Body of pancreas (tissue), 4 donors: Measurements from ENCODE around the gene C1QL2. TPM values are rescaled to one million over a fixed set of nuclear protein-coding genes. Genes with fewer than 3 reads are reported as not detected.
A peak's percentile ranks its signal among the peaks of the same experiment; 100 is the strongest.

Source experiments
- ATAC-seq: fragments of 150-250 bp; one replicate; pipeline ENCODE4 v1.9.1; 2016
- DNase-seq, 4 donors: peaks; one replicate each; pipeline ENCODE4 v3.0.0-alpha.2; 2019
- H3K27ac ChIP-seq, 4 donors: fragments of 200-600 bp; sonication (generic); 1 replicate in 3 of 4; 2 replicates in 1 of 4; pipeline versions ENCODE4 v1.5.1 to v1.6.1; 2016 to 2019; ENCODE audit warnings: mild to moderate bottlenecking in 1 of 4, mixed read lengths in 1 of 4, moderate library complexity in 1 of 4
- H3K27me3 ChIP-seq, 2 donors: fragments of 200-600 bp; sonication (generic); one replicate each; pipeline ENCODE4 v1.6.0; 2016; ENCODE audit warnings: mild to moderate bottlenecking in 1 of 2
- H3K36me3 ChIP-seq, 2 donors: fragments of 200-600 bp; sonication (generic); replicated peaks in 1 of 2; 2 replicates each; pipeline ENCODE4 v1.5.1; 2016; ENCODE audit warnings: low read depth in 2 of 2; ENCODE audit not compliant: insufficient read depth in 1 of 2
- H3K4me1 ChIP-seq: fragments of 200-600 bp; sonication (generic); one replicate; pipeline ENCODE4 v1.6.0; 2016
- H3K4me3 ChIP-seq, 2 donors: fragments of 200-600 bp; sonication (generic); 1 replicate in 1 of 2; 2 replicates in 1 of 2; pipeline ENCODE4 v1.5.1; 2016 to 2019
- H3K9me3 ChIP-seq, 3 donors: fragments of 200-600 bp; sonication (generic); 1 replicate in 2 of 3; 2 replicates in 1 of 3; pipeline ENCODE4 v1.5.1; 2016
- CTCF ChIP-seq, 7 experiments: fragments of 450-650 bp in 4 of 7; fragments of 200-600 bp in 3 of 7; sonication (generic) in 3 of 7; IDR thresholded peaks; one replicate each; pipeline ENCODE4 v1.5.1; 2016 to 2019; ENCODE audit warnings: antibody characterized with exemption in 7 of 7
- POLR2A ChIP-seq, 3 donors: fragments of 450-650 bp; IDR thresholded peaks; one replicate each; pipeline ENCODE4 v1.6.1; 2016; ENCODE audit warnings: antibody characterized with exemption in 3 of 3, mild to moderate bottlenecking in 2 of 3
- WGBS, 2 donors: methylation state at CpG; one replicate each; pipeline ENCODE4 v1.1.5; 2017; 5-methylcytosine and 5-hydroxymethylcytosine counted together
- intact Hi-C: fragments of 100-400 bp; cut with DNase I; formaldehyde crosslinking; loops from one replicate; pipeline ENCODE4 v1.15.1; 2023
- total RNA-seq, 2 donors: library from RNA; depleted of rRNA; stranded (reverse); fragments of >200 nt; gene quantifications; one replicate each; pipeline ENCODE4 v1.1.0, GENCODE V29; 2016

Gene C1QL2
- total RNA-seq, 2 donors from 2014 or later = 1.0 TPM; not detected in 1

GRCh38 chr2:119144806-119145205, 13.7 kb downstream of the C1QL2 start:
- Histone ChIP-seq H3K9me3 (no peaks in the 10 kb centered on the region), H3K27ac (no peak overlapping the region), H3K27me3 (no peaks in the 10 kb centered on the region), H3K4me3 (no peak overlapping the region), H3K4me1 (peaks cover 14% of the 10 kb centered on the region), H3K36me3 (no peaks in the 10 kb centered on the region)
- intact Hi-C loops = no loop called here
- 96 to 98% methylated on average over 4 to 5 of the region's 5 CpGs for WGBS, 2 donors
- TF ChIP-seq CTCF (IDR thresholded peaks at IDR 0.05) (no peak), POLR2A (IDR thresholded peaks at IDR 0.05) (no peak)
- DNase-seq (no peak), ATAC-seq (no peak)

- TF ChIP-seq POLR2A (IDR thresholded peaks at IDR 0.05) = no peak
- TF ChIP-seq CTCF (IDR thresholded peaks at IDR 0.05) = no peak
- intact Hi-C loops = no loop called here
- DNase-seq = peak; percentile 52 to 69 (median 62)
- Histone ChIP-seq H3K36me3 (no peaks in the 10 kb centered on the region), H3K4me3 (no peak overlapping the region), H3K27me3 (no peaks in the 10 kb centered on the region), H3K9me3 (no peaks in the 10 kb centered on the region), H3K4me1 (peaks cover 14% of the 10 kb centered on the region), H3K27ac (no peak overlapping the region)
- peak; percentile 70 for ATAC-seq
- WGBS, 2 donors = 14 to 16% methylated on average over 11 of the region's 11 CpGs
These were observed 15.7 kb downstream of the C1QL2 start for GRCh38 chr2:119142824-119143223.

GRCh38 chr2:119137502-119137901, 21.0 kb downstream of the C1QL2 start:
- no peaks in the 10 kb centered on the region for H3K36me3 ChIP-seq
- H3K4me1 ChIP-seq = peaks cover 5% of the 10 kb centered on the region
- H3K27me3 ChIP-seq = no peaks in the 10 kb centered on the region
- ATAC-seq = no peak
- intact Hi-C loops = no loop called here
- 69 to 82% methylated on average over 11 of the region's 11 CpGs for WGBS, 2 donors
- H3K4me3 ChIP-seq = no peak overlapping the region
- H3K9me3 ChIP-seq = no peaks in the 10 kb centered on the region
- DNase-seq = no peak
- H3K27ac ChIP-seq = no peak overlapping the region
- no peak for TF ChIP-seq POLR2A (IDR thresholded peaks at IDR 0.05)

GRCh38 chr2:119136872-119137271, 21.7 kb downstream of the C1QL2 start:
- 74 to 84% methylated on average over 8 of the region's 8 CpGs for whole genome bisulfite sequencing, 2 donors
- no peak for ATAC-seq

GRCh38 chr2:119136093-119136492, 22.5 kb downstream of the C1QL2 start:
- ATAC-seq (no peak), DNase-seq (no peak)
- 61 to 80% methylated on average over 5 to 7 of the region's 7 CpGs for WGBS, 2 donors
- H3K4me1 ChIP-seq = no peaks in the 10 kb centered on the region
- no peaks in the 10 kb centered on the region for H3K9me3 ChIP-seq
- H3K27ac ChIP-seq = no peak overlapping the region
- TF ChIP-seq POLR2A (IDR thresholded peaks at IDR 0.05) (no peak), CTCF (IDR thresholded peaks at IDR 0.05) (no peak)
- no peaks in the 10 kb centered on the region for H3K27me3 ChIP-seq
- intact Hi-C loops = no loop called here
- H3K4me3 ChIP-seq = no peak overlapping the region
- H3K36me3 ChIP-seq = no peaks in the 10 kb centered on the region

More at GRCh38 chr2:119136872-119137271, 21.7 kb downstream of the C1QL2 start:
- Histone ChIP-seq H3K36me3 (no peaks in the 10 kb centered on the region), H3K4me1 (no peaks in the 10 kb centered on the region), H3K9me3 (no peaks in the 10 kb centered on the region), H3K4me3 (no peak overlapping the region), H3K27me3 (no peaks in the 10 kb centered on the region), H3K27ac (no peak overlapping the region)
- no peak for TF ChIP-seq CTCF (IDR thresholded peaks at IDR 0.05)
- TF ChIP-seq POLR2A (IDR thresholded peaks at IDR 0.05) = no peak
- DNase-seq = no peak
- intact Hi-C loops = no loop called here
